Prostate gland (tissue), 2 donors: ENCODE results near the gene EIF4E. TPM values are rescaled to one million over a fixed set of nuclear protein-coding genes. Genes with fewer than 3 reads are reported as not detected.

Experiments used
- DNase-seq: peaks from one replicate; pipeline ENCODE4 v3.0.0-alpha.2; 2019; ENCODE audit warnings: low spot score
- H3K27ac ChIP-seq, 2 donors: fragments of 200-600 bp; sonication (generic); 2 replicates each; pipeline ENCODE4 v1.5.1; 2017 to 2019
- H3K27me3 ChIP-seq: fragments of 200-600 bp; sonication (generic); replicated peaks from 2 replicates; pipeline ENCODE4 v1.5.1; 2019; ENCODE audit not compliant: insufficient read depth
- H3K36me3 ChIP-seq, 2 donors: fragments of 200-600 bp; sonication (generic); 1 replicate in 1 of 2; 2 replicates in 1 of 2; pipeline versions ENCODE4 v1.5.1 to v1.8.1; 2017 to 2019
- H3K4me1 ChIP-seq: fragments of 200-600 bp; sonication (generic); replicated peaks from 2 replicates; pipeline ENCODE4 v1.5.1; 2019
- H3K4me3 ChIP-seq, 2 donors: fragments of 200-600 bp; sonication (generic); 2 replicates each; pipeline ENCODE4 v1.5.1; 2017 to 2019
- H3K9me3 ChIP-seq: fragments of 200-600 bp; sonication (generic); 2 replicates; pipeline ENCODE4 v1.5.1; 2017
- POLR2A ChIP-seq: fragments of 450-650 bp; IDR thresholded peaks from one replicate; pipeline ENCODE4 v1.6.1; 2016; ENCODE audit warnings: antibody characterized with exemption, mild to moderate bottlenecking
- POLR2AphosphoS5 ChIP-seq: sonication (generic); formaldehyde crosslinking; IDR thresholded peaks from one replicate; pipeline ENCODE4 v1.6.1; 2017; ENCODE audit warnings: antibody characterized with exemption
- WGBS: methylation state at CpG from one replicate; pipeline ENCODE4 v1.1.5; 2018; 5-methylcytosine and 5-hydroxymethylcytosine counted together
- intact Hi-C: fragments of 100-400 bp; cut with DNase I; formaldehyde crosslinking; loops from one replicate; pipeline ENCODE4 v1.14.2; 2022
- total RNA-seq, 2 donors: library from RNA; depleted of rRNA; stranded (reverse); fragments of >200 nt; gene quantifications; one replicate each; pipeline ENCODE4 v1.1.0, GENCODE V29; 2016
- TF ChIP-seq, protein P1 (sequence below), 4 experiments: fragments of 200-600 bp in 2 of 4; fragments of 450-650 bp in 2 of 4; sonication (generic) in 2 of 4; IDR thresholded peaks; 1 replicate in 3 of 4; 2 replicates in 1 of 4; pipeline ENCODE4 v1.5.1; 2016 to 2019; ENCODE audit warnings: antibody characterized with exemption in 4 of 4, mild to moderate bottlenecking in 2 of 4, moderate library complexity in 2 of 4

The EIF4E gene, protein sequence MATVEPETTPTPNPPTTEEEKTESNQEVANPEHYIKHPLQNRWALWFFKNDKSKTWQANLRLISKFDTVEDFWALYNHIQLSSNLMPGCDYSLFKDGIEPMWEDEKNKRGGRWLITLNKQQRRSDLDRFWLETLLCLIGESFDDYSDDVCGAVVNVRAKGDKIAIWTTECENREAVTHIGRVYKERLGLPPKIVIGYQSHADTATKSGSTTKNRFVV
- 10 to 100 TPM; 46.8 to 70.9 TPM for total RNA-seq

DNA sequence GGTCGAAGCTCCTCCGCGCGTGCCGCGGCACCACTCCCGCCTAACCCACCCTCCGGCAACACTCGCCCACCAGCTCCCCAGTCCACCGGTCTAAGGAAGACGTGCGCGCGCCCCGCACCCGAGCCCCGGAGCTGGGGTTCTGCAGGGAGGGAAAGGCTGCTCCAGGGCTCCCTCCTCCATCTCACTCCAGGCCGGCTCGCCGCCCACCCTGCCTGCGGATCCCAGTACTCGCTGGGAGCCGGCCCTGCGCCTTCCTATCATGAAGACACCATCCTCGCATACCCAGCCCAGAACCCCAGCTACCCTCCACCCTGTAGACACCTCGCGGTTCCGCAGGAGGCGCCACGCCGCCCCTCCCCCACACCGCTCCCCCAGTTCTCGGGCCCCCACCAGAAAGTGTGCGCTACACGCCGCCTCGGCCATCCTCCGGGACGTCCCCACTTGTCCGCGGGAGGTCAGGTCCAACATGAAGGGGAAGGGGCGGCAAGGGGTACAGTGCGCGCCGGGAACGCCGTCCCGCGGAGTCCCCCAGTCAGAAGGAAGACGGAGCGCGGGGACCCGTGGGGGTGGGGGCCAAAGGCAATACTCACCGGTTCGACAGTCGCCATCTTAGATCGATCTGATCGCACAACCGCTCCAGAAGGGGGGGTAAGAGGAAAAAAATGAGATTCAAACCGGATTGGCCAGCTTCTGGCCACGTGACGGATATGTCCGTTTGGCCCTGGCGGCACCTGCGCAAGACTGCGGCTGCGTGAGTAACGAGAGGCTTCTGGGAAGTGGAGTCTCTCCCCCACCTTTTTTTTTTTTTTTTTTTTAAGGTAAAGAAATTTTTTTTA is at the start of gene EIF4E:
TSS of gene EIF4E (minus strand) at position 629 of the 836 bp plus-strand sequence. CDS start at position 608, 21 bp downstream.
- H3K36me3 ChIP-seq = no peaks in the 10 kb centered on the region
- no peaks in the 10 kb centered on the region for H3K27me3 ChIP-seq
- peak; percentile 97 for DNase-seq
- H3K9me3 ChIP-seq = no peaks in the 10 kb centered on the region
- no peaks in the 10 kb centered on the region for H3K4me1 ChIP-seq
- H3K27ac ChIP-seq = peak within 1 kb of the TSS; percentile 92 to 96
- peak within 1 kb of the TSS; percentile 96 to 97 for H3K4me3 ChIP-seq
- peak; percentile 35 for TF ChIP-seq POLR2A
- TF ChIP-seq, protein P1, sequence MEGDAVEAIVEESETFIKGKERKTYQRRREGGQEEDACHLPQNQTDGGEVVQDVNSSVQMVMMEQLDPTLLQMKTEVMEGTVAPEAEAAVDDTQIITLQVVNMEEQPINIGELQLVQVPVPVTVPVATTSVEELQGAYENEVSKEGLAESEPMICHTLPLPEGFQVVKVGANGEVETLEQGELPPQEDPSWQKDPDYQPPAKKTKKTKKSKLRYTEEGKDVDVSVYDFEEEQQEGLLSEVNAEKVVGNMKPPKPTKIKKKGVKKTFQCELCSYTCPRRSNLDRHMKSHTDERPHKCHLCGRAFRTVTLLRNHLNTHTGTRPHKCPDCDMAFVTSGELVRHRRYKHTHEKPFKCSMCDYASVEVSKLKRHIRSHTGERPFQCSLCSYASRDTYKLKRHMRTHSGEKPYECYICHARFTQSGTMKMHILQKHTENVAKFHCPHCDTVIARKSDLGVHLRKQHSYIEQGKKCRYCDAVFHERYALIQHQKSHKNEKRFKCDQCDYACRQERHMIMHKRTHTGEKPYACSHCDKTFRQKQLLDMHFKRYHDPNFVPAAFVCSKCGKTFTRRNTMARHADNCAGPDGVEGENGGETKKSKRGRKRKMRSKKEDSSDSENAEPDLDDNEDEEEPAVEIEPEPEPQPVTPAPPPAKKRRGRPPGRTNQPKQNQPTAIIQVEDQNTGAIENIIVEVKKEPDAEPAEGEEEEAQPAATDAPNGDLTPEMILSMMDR (IDR thresholded peaks at IDR 0.05) = peak in 1 of 4 experiments; percentile 20
- peak; percentile 87 for TF ChIP-seq POLR2AphosphoS5
- intact Hi-C loops = loop anchor here (5.0 to 10.0 kb wide), 3 partner anchors 69 to 456 kb away; partner anchors contain the start of genes METAP1 and TSPAN5
- under 1% methylated on average over 64 of the region's 68 CpGs for WGBS

DNA sequence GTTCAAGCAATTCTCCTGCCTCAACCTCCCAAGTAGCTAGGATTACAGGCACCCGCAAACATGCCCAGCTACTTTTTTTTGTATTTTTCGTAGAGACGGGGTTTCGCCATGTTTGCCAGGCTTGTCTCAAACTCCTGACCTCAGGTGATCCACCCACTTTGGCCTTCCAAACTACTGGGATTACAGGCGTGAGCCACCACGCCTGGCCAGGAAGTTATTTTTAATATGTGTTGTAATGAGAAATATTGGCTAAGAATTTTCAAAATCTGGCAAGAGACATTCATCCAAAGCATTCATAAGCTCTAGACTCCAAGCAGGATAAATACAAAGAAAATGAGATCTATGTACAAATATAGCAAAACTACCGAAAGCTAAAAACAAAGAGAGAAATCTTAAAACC is 48.6 kb upstream of the EIF4E start:
- no peak overlapping the region for H3K4me3 ChIP-seq
- H3K27ac ChIP-seq = no peak overlapping the region
- TF ChIP-seq POLR2AphosphoS5 (no peak), POLR2A (no peak)
- TF ChIP-seq, protein P1 (IDR thresholded peaks at IDR 0.05) = no peak
- intact Hi-C loops = no loop called here
- H3K36me3 ChIP-seq = no peaks in the 10 kb centered on the region
- WGBS = 88% methylated on average over 7 of the region's 7 CpGs
- no peaks in the 10 kb centered on the region for H3K4me1 ChIP-seq
- H3K9me3 ChIP-seq = no peaks in the 10 kb centered on the region
- no peak for DNase-seq
- no peaks in the 10 kb centered on the region for H3K27me3 ChIP-seq

DNA sequence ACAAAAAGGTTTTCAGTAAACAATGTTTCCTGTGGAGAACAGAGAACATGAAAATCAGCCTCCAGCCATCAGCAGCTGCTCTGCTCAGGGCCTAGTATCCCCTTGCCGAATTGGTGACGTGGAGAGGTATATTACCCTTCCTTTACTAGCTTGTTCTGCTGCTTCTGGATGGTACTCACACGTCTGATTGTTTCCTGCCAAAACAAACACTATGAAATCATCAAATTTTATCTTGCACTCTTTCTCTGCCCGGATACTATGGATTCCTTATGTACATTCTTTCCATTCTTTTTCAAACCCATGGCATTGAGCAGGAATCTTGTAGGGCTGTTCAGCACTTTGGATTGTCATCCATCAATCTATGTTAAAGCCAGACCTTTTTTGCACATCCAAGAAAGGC is 47.8 kb upstream of the EIF4E start:
- TF ChIP-seq, protein P1 (IDR thresholded peaks at IDR 0.05) = no peak
- TF ChIP-seq POLR2A (no peak), POLR2AphosphoS5 (peak; percentile 34)
- Histone ChIP-seq H3K36me3 (no peaks in the 10 kb centered on the region), H3K9me3 (no peaks in the 10 kb centered on the region), H3K4me3 (no peak overlapping the region), H3K27me3 (no peaks in the 10 kb centered on the region), H3K27ac (no peak overlapping the region), H3K4me1 (no peaks in the 10 kb centered on the region)
- intact Hi-C loops = no loop called here
- no peak for DNase-seq
- WGBS = 24% methylated on average over 4 of the region's 4 CpGs

DNA sequence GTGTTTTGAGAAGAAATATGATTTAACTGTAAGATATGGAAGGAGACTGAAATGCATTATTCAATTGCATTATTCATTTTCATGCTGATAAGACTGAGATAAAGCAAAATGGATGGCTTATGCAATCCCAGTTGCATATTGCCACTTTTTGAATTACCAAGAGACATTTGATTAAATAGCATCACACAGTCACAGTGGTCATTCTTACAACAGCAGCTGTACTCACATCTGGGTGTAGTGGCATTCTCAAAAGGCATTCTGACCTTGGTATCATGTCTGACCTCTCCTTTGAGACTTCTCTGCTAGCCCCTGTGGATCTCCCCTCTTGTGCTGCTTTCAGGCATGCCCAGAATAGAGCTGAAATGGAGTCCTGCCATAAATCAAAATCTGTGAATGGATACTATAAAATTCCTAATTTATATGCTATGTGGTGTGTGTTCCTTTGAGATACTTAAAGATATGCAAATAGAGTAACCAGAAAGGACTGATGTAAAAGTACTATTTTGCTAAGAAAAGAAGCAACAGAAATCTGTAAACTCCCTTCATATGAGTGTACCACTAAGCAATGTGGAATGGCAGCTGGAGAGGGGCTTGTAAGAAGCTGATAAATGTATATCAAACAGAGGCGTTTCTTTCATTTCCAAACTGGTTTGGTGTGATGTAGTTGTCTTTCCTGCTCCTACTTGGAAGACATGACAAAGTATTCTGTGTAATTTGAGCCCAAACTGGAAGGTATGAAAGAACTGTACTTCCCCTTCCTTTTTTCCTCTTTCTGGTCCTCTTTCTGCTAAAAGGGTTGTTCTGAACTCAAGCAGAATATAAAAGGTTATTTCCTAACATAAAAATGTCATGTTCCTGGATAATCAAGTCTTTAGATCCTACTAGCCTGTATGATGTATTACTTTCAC is 41.2 kb upstream of the EIF4E start:
- WGBS = 4% methylated on average over 1 of the region's 1 CpG
- DNase-seq = no peak
- intact Hi-C loops = no loop called here
- Histone ChIP-seq H3K4me3 (no peak overlapping the region), H3K36me3 (no peaks in the 10 kb centered on the region), H3K27ac (no peak overlapping the region), H3K4me1 (no peaks in the 10 kb centered on the region), H3K9me3 (no peaks in the 10 kb centered on the region), H3K27me3 (no peaks in the 10 kb centered on the region)
- TF ChIP-seq POLR2AphosphoS5 = no peak
- TF ChIP-seq, protein P1 (IDR thresholded peaks at IDR 0.05) = no peak
- TF ChIP-seq POLR2A = no peak
